Neural progenitor cell (in vitro differentiated cells): Measurements from ENCODE around the gene HBA1. TPM values are rescaled to one million over a fixed set of nuclear protein-coding genes. Genes with fewer than 3 reads are reported as not detected.
"Not testable (repeated sequence)": the region's sequence is repeated elsewhere in the genome, so short reads cannot be mapped to it uniquely, and the experiment has no call there.

Experiments used
- DNase-seq: peaks from one replicate; pipeline ENCODE4 v3.0.0-alpha.2; 2016; ENCODE audit warnings: low spot score
- H2AFZ ChIP-seq: fragments of 200-600 bp; sonication (generic); replicated peaks from 2 replicates; pipeline ENCODE4 v1.6.1; 2016; ENCODE audit warnings: antibody characterized with exemption
- H3F3A ChIP-seq: fragments of 200-600 bp; sonication (generic); 2 replicates; pipeline ENCODE4 v1.6.1; 2016; ENCODE audit warnings: antibody characterized with exemption, low read depth
- H3K27ac ChIP-seq: fragments of 200-600 bp; sonication (generic); 2 replicates; pipeline ENCODE4 v1.5.1; 2016; ENCODE audit warnings: mild to moderate bottlenecking
- H3K27me3 ChIP-seq: fragments of 200-600 bp; sonication (generic); 2 replicates; pipeline ENCODE4 v1.6.1; 2016; ENCODE audit warnings: mild to moderate bottlenecking, moderate library complexity
- H3K36me3 ChIP-seq: fragments of 200-600 bp; sonication (generic); 2 replicates; pipeline ENCODE4 v1.5.1; 2016
- H3K4me1 ChIP-seq: fragments of 200-600 bp; sonication (generic); 2 replicates; pipeline ENCODE4 v1.6.1; 2016; ENCODE audit warnings: mixed run types
- H3K4me2 ChIP-seq: fragments of 200-600 bp; sonication (generic); 2 replicates; pipeline ENCODE4 v1.6.1; 2016
- H3K4me3 ChIP-seq: fragments of 200-600 bp; sonication (generic); 2 replicates; pipeline ENCODE4 v1.5.1; 2016
- H3K79me2 ChIP-seq: fragments of 200-600 bp; sonication (generic); 2 replicates; pipeline ENCODE4 v1.6.1; 2016; ENCODE audit warnings: low read depth
- H3K9ac ChIP-seq: fragments of 200-600 bp; sonication (generic); 2 replicates; pipeline ENCODE4 v1.6.1; 2016
- H3K9me3 ChIP-seq: fragments of 200-600 bp; sonication (generic); 2 replicates; pipeline ENCODE4 v1.5.1; 2016; ENCODE audit warnings: low read depth
- H4K20me1 ChIP-seq: fragments of 200-600 bp; sonication (generic); 2 replicates; pipeline ENCODE4 v1.6.1; 2016; ENCODE audit warnings: low read depth
- H3K27ac Mint-ChIP-seq: 3 replicates; pipeline ENCODE4 v1.8.0; 2021; ENCODE audit warnings: mixed read lengths
- H3K27me3 Mint-ChIP-seq: 2 replicates; pipeline ENCODE4 v1.8.0; 2022; ENCODE audit warnings: low read depth, mild to moderate bottlenecking, inconsistent platforms, moderate library complexity, mixed read lengths; ENCODE audit not compliant: insufficient read depth
- H3K36me3 Mint-ChIP-seq: 3 replicates; pipeline ENCODE4 v1.8.0; 2021; ENCODE audit warnings: mixed read lengths
- H3K4me1 Mint-ChIP-seq: 3 replicates; pipeline ENCODE4 v1.8.0; 2021; ENCODE audit warnings: mixed read lengths
- H3K4me3 Mint-ChIP-seq: 3 replicates; pipeline ENCODE4 v1.8.0; 2021; ENCODE audit warnings: mild to moderate bottlenecking, moderate library complexity, mixed read lengths
- H3K9me3 Mint-ChIP-seq: 3 replicates; pipeline ENCODE4 v1.8.0; 2020; ENCODE audit warnings: mixed read lengths
- EZH2 ChIP-seq: fragments of 200-600 bp; sonication (generic); IDR thresholded peaks from 2 replicates; pipeline ENCODE4 v1.6.1; 2017; ENCODE audit warnings: antibody characterized with exemption, mild to moderate bottlenecking, moderate library complexity
- EZH2phosphoT487 ChIP-seq: fragments of 200-600 bp; sonication (generic); IDR thresholded peaks from 2 replicates; pipeline ENCODE4 v1.6.1; 2017; ENCODE audit warnings: antibody characterized with exemption
- total RNA-seq: library from RNA; depleted of rRNA; stranded (reverse); fragments of >200 nt; gene quantifications from 2 replicates; pipeline ENCODE4 v1.2.3, GENCODE V29; 2015; ENCODE audit warnings: low replicate concordance
- TF ChIP-seq, protein P1 (sequence below): fragments of 200-600 bp; sonication (generic); IDR thresholded peaks from 2 replicates; pipeline ENCODE4 v1.5.1; 2017; ENCODE audit warnings: antibody characterized with exemption, mild to moderate bottlenecking

The HBA1 gene
- total RNA-seq, result not detected in 2 replicates

DNA sequence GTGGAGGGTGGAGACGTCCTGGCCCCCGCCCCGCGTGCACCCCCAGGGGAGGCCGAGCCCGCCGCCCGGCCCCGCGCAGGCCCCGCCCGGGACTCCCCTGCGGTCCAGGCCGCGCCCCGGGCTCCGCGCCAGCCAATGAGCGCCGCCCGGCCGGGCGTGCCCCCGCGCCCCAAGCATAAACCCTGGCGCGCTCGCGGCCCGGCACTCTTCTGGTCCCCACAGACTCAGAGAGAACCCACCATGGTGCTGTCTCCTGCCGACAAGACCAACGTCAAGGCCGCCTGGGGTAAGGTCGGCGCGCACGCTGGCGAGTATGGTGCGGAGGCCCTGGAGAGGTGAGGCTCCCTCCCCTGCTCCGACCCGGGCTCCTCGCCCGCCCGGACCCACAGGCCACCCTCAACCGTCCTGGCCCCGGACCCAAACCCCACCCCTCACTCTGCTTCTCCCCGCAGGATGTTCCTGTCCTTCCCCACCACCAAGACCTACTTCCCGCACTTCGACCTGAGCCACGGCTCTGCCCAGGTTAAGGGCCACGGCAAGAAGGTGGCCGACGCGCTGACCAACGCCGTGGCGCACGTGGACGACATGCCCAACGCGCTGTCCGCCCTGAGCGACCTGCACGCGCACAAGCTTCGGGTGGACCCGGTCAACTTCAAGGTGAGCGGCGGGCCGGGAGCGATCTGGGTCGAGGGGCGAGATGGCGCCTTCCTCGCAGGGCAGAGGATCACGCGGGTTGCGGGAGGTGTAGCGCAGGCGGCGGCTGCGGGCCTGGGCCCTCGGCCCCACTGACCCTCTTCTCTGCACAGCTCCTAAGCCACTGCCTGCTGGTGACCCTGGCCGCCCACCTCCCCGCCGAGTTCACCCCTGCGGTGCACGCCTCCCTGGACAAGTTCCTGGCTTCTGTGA is at the start of gene HBA1:
Gene HBA1, plus strand, starts transcription at position 204 of the 906 bp plus-strand sequence. Its CDS starts 37 bp downstream, at position 241.
- Histone ChIP-seq H4K20me1 (peaks cover 64% of the 10 kb centered on the region), H3K27me3 (peaks cover 87% of the 10 kb centered on the region), H3F3A (peaks cover 25% of the 10 kb centered on the region)
- not testable (repeated sequence) for H3K4me2 ChIP-seq, H3K27ac Mint-ChIP-seq, H3K79me2 ChIP-seq, H3K27ac ChIP-seq, H3K4me1 ChIP-seq, H3K36me3 Mint-ChIP-seq, DNase-seq, H3K9ac ChIP-seq, H3K36me3 ChIP-seq, H3K4me1 Mint-ChIP-seq, H2AFZ ChIP-seq, H3K9me3 ChIP-seq, H3K9me3 Mint-ChIP-seq, H3K4me3 ChIP-seq
- Mint-ChIP-seq H3K27me3 (peaks cover 50% of the 10 kb centered on the region), H3K4me3 (peak within 1 kb of the TSS; percentile 63)
- TF ChIP-seq EZH2phosphoT487 (peak; percentile 91), EZH2 (peak; percentile 94)

DNA sequence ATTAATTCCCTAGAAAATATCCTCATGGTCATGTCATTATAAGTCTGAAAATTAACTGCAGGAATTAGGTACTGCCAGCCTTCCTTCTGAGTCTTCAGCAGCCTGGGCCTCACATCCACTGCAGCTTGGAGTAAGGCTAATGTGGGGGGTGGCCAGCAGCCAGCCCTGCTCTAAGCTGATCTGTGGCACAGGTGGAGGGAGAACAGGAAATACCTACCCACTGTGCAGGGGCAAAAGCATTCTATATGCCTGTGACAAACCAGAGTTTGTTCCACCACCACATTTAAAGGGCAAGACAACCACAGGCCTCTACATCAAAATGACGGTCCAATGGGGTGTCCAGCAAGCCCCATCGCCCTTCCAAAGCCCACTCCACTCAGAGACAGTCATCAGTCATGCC is 47.4 kb upstream of the HBA1 start:
- no peak for TF ChIP-seq EZH2phosphoT487
- TF ChIP-seq EZH2, result no peak
- TF ChIP-seq, protein P1, sequence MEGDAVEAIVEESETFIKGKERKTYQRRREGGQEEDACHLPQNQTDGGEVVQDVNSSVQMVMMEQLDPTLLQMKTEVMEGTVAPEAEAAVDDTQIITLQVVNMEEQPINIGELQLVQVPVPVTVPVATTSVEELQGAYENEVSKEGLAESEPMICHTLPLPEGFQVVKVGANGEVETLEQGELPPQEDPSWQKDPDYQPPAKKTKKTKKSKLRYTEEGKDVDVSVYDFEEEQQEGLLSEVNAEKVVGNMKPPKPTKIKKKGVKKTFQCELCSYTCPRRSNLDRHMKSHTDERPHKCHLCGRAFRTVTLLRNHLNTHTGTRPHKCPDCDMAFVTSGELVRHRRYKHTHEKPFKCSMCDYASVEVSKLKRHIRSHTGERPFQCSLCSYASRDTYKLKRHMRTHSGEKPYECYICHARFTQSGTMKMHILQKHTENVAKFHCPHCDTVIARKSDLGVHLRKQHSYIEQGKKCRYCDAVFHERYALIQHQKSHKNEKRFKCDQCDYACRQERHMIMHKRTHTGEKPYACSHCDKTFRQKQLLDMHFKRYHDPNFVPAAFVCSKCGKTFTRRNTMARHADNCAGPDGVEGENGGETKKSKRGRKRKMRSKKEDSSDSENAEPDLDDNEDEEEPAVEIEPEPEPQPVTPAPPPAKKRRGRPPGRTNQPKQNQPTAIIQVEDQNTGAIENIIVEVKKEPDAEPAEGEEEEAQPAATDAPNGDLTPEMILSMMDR, result no peak
- H3K4me1 ChIP-seq, result no peaks in the 10 kb centered on the region
- no peak overlapping the region for H3K4me2 ChIP-seq
- no peak for DNase-seq
- no peak overlapping the region for H3K4me3 ChIP-seq
- H3K79me2 ChIP-seq, result peaks cover 8% of the 10 kb centered on the region
- H2AFZ ChIP-seq, result no peak overlapping the region
- no peaks in the 10 kb centered on the region for H3K4me1 Mint-ChIP-seq
- H3K36me3 Mint-ChIP-seq, result peaks cover 2% of the 10 kb centered on the region
- no peaks in the 10 kb centered on the region for H3K27me3 ChIP-seq
- H3F3A ChIP-seq, result no peaks in the 10 kb centered on the region
- peaks cover 2% of the 10 kb centered on the region for H3K27me3 Mint-ChIP-seq
- H3K9ac ChIP-seq, result no peak overlapping the region
- H3K9me3 ChIP-seq, result no peaks in the 10 kb centered on the region
- H3K4me3 Mint-ChIP-seq, result no peak overlapping the region
- no peaks in the 10 kb centered on the region for H3K9me3 Mint-ChIP-seq
- H3K27ac Mint-ChIP-seq, result no peak overlapping the region
- H3K36me3 ChIP-seq, result no peaks in the 10 kb centered on the region
- peaks cover 14% of the 10 kb centered on the region for H4K20me1 ChIP-seq
- H3K27ac ChIP-seq, result no peak overlapping the region

DNA sequence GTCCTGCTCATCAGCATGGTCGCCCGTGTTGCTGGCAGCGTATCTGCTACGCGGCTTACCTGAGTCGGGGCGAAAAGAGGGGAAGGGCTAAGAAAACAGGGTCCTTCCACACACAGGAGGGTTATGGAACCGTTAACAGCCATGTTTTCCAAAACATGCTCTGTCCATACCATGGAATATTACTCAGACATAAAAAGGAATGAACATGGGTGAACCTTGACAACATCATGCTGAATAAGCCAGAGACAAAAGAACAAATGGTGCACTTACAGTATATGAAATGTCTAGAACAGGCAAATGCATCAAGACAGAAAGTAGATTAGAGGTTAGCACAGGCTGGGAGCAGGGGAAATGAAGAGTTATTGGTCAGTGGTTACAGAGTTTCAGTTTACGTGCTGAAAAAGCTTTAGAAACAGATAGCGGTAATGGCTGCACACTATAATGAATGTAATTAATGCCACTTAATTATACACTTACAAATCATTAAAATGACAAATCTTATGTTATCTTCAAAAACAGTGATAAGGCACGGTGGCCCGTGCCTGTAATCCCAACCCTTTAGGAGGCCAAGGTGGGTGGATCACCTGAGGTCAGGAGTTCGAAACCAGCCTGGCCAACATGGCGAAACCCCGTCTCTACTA is 45.8 kb upstream of the HBA1 start:
- no peak for DNase-seq
- Mint-ChIP-seq H3K9me3 (no peaks in the 10 kb centered on the region), H3K27ac (no peak overlapping the region), H3K4me1 (no peaks in the 10 kb centered on the region), H3K4me3 (no peak overlapping the region), H3K36me3 (peaks cover 4% of the 10 kb centered on the region), H3K27me3 (peaks cover 2% of the 10 kb centered on the region)
- H3K4me3 ChIP-seq, result no peak overlapping the region
- peaks cover 5% of the 10 kb centered on the region for H4K20me1 ChIP-seq
- no peak overlapping the region for H3K27ac ChIP-seq
- H3F3A ChIP-seq, result no peaks in the 10 kb centered on the region
- no peaks in the 10 kb centered on the region for H3K27me3 ChIP-seq
- peaks cover 17% of the 10 kb centered on the region for H3K79me2 ChIP-seq
- TF ChIP-seq EZH2phosphoT487 (no peak), EZH2 (no peak)
- H3K9ac ChIP-seq, result no peak overlapping the region
- H3K4me1 ChIP-seq, result no peaks in the 10 kb centered on the region
- no peak overlapping the region for H3K4me2 ChIP-seq
- no peaks in the 10 kb centered on the region for H3K9me3 ChIP-seq
- no peak overlapping the region for H2AFZ ChIP-seq
- H3K36me3 ChIP-seq, result no peaks in the 10 kb centered on the region

DNA sequence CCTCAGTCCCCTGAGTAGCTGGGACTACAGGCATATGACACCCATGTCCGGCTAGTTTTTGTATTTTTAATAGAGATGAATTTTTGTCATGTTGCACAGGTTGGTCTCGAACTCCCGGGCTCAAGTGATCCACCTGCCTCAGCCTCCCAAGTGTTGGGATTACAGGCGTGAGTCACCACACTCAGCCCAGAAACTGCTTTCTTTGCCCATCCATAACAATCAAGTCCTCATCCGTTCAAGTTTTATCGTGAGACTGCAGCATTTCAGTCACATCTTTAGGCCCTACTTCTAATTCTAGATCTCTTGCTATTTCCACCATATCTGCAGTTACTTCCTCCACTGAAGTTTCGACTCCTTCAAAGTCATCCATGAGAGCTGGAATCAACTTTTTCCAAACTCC is 44.4 kb upstream of the HBA1 start:
- H4K20me1 ChIP-seq, result peaks cover 4% of the 10 kb centered on the region
- Mint-ChIP-seq H3K4me3 (no peak overlapping the region), H3K27ac (no peak overlapping the region), H3K27me3 (peaks cover 2% of the 10 kb centered on the region), H3K36me3 (peaks cover 7% of the 10 kb centered on the region), H3K9me3 (no peaks in the 10 kb centered on the region), H3K4me1 (no peaks in the 10 kb centered on the region)
- no peak overlapping the region for H3K4me3 ChIP-seq
- H3K4me2 ChIP-seq, result no peak overlapping the region
- no peaks in the 10 kb centered on the region for H3F3A ChIP-seq
- H3K79me2 ChIP-seq, result peaks cover 28% of the 10 kb centered on the region
- no peaks in the 10 kb centered on the region for H3K9me3 ChIP-seq
- H3K27ac ChIP-seq, result no peak overlapping the region
- no peaks in the 10 kb centered on the region for H3K36me3 ChIP-seq
- H2AFZ ChIP-seq, result no peak overlapping the region
- no peaks in the 10 kb centered on the region for H3K27me3 ChIP-seq
- TF ChIP-seq, protein P1, result no peak
- TF ChIP-seq EZH2 (no peak), EZH2phosphoT487 (no peak)
- H3K9ac ChIP-seq, result no peak overlapping the region
- H3K4me1 ChIP-seq, result no peaks in the 10 kb centered on the region
- no peak for DNase-seq
